ENCODE data around the gene FNDC11. TPM values are rescaled to one million over a fixed set of nuclear protein-coding genes. Genes with fewer than 3 reads are reported as not detected.

The FNDC11 gene
- total and polyA plus RNA-seq, 2 of the 13 experiments (the other 11 are each of a cell fraction or from before 2014, with no cell fraction given), result 0.07 TPM; not detected in 1

DNA sequence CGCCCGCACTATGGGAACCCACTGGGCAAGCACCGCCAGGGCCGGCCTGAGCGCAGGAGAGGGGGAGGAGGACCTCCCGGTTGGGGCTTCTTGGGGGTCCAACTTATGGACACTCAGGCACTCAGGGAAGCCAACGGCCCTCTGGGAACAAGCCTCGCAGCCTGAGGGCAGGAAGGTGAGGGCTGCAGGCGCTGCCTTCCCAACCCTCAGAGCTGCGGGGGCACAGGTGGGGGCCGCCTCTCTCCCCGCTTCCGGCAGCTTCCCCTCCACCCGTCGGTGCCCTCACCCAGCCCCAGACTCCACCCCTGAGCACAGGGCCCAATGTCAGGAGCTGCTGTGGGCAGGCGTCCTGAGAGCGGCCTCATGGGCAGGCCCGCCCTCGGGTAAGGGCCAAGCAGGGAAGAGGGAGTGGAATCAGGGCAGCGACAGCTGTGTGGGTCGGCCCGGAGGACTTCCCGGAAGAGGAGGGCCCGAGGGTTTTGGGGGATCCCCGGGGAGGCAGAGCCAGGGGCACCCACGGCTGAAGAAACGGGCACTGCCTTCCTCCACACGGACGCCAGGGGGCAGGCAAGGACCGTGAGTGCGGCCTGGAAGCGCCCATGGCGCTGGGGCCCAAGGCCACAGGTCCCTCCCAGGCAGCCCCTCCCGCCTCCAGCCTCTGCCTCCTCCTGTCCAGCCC, 16.3 kb upstream of the FNDC11 start (continued):
- TF ChIP-seq, protein P1, sequence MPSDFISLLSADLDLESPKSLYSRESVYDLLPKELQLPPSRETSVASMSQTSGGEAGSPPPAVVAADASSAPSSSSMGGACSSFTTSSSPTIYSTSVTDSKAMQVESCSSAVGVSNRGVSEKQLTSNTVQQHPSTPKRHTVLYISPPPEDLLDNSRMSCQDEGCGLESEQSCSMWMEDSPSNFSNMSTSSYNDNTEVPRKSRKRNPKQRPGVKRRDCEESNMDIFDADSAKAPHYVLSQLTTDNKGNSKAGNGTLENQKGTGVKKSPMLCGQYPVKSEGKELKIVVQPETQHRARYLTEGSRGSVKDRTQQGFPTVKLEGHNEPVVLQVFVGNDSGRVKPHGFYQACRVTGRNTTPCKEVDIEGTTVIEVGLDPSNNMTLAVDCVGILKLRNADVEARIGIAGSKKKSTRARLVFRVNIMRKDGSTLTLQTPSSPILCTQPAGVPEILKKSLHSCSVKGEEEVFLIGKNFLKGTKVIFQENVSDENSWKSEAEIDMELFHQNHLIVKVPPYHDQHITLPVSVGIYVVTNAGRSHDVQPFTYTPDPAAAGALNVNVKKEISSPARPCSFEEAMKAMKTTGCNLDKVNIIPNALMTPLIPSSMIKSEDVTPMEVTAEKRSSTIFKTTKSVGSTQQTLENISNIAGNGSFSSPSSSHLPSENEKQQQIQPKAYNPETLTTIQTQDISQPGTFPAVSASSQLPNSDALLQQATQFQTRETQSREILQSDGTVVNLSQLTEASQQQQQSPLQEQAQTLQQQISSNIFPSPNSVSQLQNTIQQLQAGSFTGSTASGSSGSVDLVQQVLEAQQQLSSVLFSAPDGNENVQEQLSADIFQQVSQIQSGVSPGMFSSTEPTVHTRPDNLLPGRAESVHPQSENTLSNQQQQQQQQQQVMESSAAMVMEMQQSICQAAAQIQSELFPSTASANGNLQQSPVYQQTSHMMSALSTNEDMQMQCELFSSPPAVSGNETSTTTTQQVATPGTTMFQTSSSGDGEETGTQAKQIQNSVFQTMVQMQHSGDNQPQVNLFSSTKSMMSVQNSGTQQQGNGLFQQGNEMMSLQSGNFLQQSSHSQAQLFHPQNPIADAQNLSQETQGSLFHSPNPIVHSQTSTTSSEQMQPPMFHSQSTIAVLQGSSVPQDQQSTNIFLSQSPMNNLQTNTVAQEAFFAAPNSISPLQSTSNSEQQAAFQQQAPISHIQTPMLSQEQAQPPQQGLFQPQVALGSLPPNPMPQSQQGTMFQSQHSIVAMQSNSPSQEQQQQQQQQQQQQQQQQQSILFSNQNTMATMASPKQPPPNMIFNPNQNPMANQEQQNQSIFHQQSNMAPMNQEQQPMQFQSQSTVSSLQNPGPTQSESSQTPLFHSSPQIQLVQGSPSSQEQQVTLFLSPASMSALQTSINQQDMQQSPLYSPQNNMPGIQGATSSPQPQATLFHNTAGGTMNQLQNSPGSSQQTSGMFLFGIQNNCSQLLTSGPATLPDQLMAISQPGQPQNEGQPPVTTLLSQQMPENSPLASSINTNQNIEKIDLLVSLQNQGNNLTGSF (CRISPR knock-in tag; IDR thresholded peaks at IDR 0.05), result peak; percentile 87; the same call in 1 of the 2 replicates
- peak; percentile 96 for TF ChIP-seq ERF (CRISPR knock-in tag; IDR thresholded peaks at IDR 0.05)
- TF ChIP-seq ISL2 (CRISPR knock-in tag; IDR thresholded peaks at IDR 0.05), result peak; percentile 81
- no peak for TF ChIP-seq ZNF260 (CRISPR knock-in tag; IDR thresholded peaks at IDR 0.05; ENCODE audit: borderline replicate concordance, low read depth)
- peak; percentile 80; the same call in 1 of the 2 replicates for TF ChIP-seq SP4 (CRISPR knock-in tag; IDR thresholded peaks at IDR 0.05)
- TF ChIP-seq CCAR2 (optimal IDR thresholded peaks at IDR 0.05; ENCODE audit: low read depth, low read length), result no peak
- peak; percentile 63; the same call in 1 of the 2 replicates for TF ChIP-seq TSC22D2 (CRISPR knock-in tag; IDR thresholded peaks at IDR 0.05; ENCODE audit: borderline replicate concordance)
- peak; percentile 77; the same call in 1 of the 2 replicates for TF ChIP-seq PHF20 (CRISPR knock-in tag; IDR thresholded peaks at IDR 0.05)
- TF ChIP-seq PAWR (CRISPR knock-in tag; IDR thresholded peaks at IDR 0.05; ENCODE audit: borderline replicate concordance), result no peak
- TF ChIP-seq, protein P2, sequence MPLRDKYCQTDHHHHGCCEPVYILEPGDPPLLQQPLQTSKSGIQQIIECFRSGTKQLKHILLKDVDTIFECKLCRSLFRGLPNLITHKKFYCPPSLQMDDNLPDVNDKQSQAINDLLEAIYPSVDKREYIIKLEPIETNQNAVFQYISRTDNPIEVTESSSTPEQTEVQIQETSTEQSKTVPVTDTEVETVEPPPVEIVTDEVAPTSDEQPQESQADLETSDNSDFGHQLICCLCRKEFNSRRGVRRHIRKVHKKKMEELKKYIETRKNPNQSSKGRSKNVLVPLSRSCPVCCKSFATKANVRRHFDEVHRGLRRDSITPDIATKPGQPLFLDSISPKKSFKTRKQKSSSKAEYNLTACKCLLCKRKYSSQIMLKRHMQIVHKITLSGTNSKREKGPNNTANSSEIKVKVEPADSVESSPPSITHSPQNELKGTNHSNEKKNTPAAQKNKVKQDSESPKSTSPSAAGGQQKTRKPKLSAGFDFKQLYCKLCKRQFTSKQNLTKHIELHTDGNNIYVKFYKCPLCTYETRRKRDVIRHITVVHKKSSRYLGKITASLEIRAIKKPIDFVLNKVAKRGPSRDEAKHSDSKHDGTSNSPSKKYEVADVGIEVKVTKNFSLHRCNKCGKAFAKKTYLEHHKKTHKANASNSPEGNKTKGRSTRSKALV (CRISPR knock-in tag; IDR thresholded peaks at IDR 0.05), result peak; percentile 87; the same call in 1 of the 2 replicates
- no peak for TF ChIP-seq ZNF253 (CRISPR knock-in tag; IDR thresholded peaks at IDR 0.05; ENCODE audit: borderline replicate concordance)
- TF ChIP-seq NR3C1 (CRISPR knock-in tag; IDR thresholded peaks at IDR 0.05), result 0 out of 2 replicates have a peak, but pooled peaks have one; percentile 71
- peak; percentile 69; the same call in 1 of the 2 replicates for TF ChIP-seq ZNF367 (CRISPR knock-in tag; IDR thresholded peaks at IDR 0.05; ENCODE audit: borderline replicate concordance)
- TF ChIP-seq ZSCAN22 (CRISPR knock-in tag; IDR thresholded peaks at IDR 0.05), result no peak
- TF ChIP-seq XRCC5 (optimal IDR thresholded peaks at IDR 0.05; ENCODE audit: low read length), result peak; percentile 90
- peak; percentile 47; the same call in 1 of the 2 replicates for TF ChIP-seq ZBTB42 (CRISPR knock-in tag; IDR thresholded peaks at IDR 0.05)
- peak; percentile 76 for TF ChIP-seq POLR2G (IDR thresholded peaks at IDR 0.05; ENCODE audit: low read depth, low read length)
- TF ChIP-seq ZNF790 (CRISPR knock-in tag; IDR thresholded peaks at IDR 0.05; ENCODE audit: borderline replicate concordance), result no peak; the same call in 1 of the 2 replicates
- TF ChIP-seq, protein P3, sequence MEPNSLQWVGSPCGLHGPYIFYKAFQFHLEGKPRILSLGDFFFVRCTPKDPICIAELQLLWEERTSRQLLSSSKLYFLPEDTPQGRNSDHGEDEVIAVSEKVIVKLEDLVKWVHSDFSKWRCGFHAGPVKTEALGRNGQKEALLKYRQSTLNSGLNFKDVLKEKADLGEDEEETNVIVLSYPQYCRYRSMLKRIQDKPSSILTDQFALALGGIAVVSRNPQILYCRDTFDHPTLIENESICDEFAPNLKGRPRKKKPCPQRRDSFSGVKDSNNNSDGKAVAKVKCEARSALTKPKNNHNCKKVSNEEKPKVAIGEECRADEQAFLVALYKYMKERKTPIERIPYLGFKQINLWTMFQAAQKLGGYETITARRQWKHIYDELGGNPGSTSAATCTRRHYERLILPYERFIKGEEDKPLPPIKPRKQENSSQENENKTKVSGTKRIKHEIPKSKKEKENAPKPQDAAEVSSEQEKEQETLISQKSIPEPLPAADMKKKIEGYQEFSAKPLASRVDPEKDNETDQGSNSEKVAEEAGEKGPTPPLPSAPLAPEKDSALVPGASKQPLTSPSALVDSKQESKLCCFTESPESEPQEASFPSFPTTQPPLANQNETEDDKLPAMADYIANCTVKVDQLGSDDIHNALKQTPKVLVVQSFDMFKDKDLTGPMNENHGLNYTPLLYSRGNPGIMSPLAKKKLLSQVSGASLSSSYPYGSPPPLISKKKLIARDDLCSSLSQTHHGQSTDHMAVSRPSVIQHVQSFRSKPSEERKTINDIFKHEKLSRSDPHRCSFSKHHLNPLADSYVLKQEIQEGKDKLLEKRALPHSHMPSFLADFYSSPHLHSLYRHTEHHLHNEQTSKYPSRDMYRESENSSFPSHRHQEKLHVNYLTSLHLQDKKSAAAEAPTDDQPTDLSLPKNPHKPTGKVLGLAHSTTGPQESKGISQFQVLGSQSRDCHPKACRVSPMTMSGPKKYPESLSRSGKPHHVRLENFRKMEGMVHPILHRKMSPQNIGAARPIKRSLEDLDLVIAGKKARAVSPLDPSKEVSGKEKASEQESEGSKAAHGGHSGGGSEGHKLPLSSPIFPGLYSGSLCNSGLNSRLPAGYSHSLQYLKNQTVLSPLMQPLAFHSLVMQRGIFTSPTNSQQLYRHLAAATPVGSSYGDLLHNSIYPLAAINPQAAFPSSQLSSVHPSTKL (CRISPR knock-in tag; IDR thresholded peaks at IDR 0.05), result peak; percentile 80

Measured in HepG2 (cell line).